ENCODE data around the gene ARHGEF11. TPM values are rescaled to one million over a fixed set of nuclear protein-coding genes. Genes with fewer than 3 reads are reported as not detected.

Gene ARHGEF11
- total and polyA plus RNA-seq, 2 donors (not counting 1 experiment from before 2014, with no cell fraction given), result 1.0 to 4.6 TPM

- Histone ChIP-seq H3K27me3 (replicated peaks in 1 of 4; ENCODE audit: control extremely low read depth in 1 of 4, control insufficient read depth in 3 of 4, insufficient read depth in 4 of 4, low read length in 3 of 4) (peaks cover 0 to 7% (median 3%) of the 10 kb centered on the region in 4 experiments), H4K20me1 (ENCODE audit: control insufficient read depth, insufficient read depth, low read length, poor library complexity, severe bottlenecking) (no peaks in the 10 kb centered on the region), H3K36me3 (replicated peaks in 1 of 2; ENCODE audit: control extremely low read depth in 1 of 2, control insufficient read depth in 1 of 2, extremely low read depth in 1 of 2, insufficient read depth in 2 of 2, low read length in 1 of 2) (no peaks in the 10 kb centered on the region), H3K4me1 (ENCODE audit: control insufficient read depth in 2 of 2, insufficient read depth in 2 of 2, low read length in 2 of 2) (no peaks in the 10 kb centered on the region), H3K4me2 (replicated peaks; ENCODE audit: low read depth, low read length, poor library complexity, severe bottlenecking) (no peak overlapping the region), H3K4me3 (ENCODE audit: control extremely low read depth in 1 of 5, extremely low read depth in 1 of 5, insufficient read depth in 1 of 5, low read depth in 2 of 5, low read length in 4 of 5) (no peak overlapping the region), H3K79me2 (ENCODE audit: control insufficient read depth, insufficient read depth, low read length) (no peaks in the 10 kb centered on the region), H3K9ac (ENCODE audit: low read length) (no peak overlapping the region), H3K27ac (ENCODE audit: low read length in 2 of 2) (no peak overlapping the region), H3K9me3 (ENCODE audit: control extremely low read depth in 1 of 3, control insufficient read depth in 2 of 3, insufficient read depth in 1 of 3, low read length in 2 of 3) (no peaks in the 10 kb centered on the region), H2AFZ (ENCODE audit: insufficient read depth, low read depth, low read length, poor library complexity, severe bottlenecking) (no peak overlapping the region)
- POLR2A ChIA-PET, result no interaction called here
- Mint-ChIP-seq H3K27ac (no peak overlapping the region), H3K4me3 (no peak overlapping the region), H3K4me1 (no peaks in the 10 kb centered on the region), H3K9me3 (ENCODE audit: insufficient read depth) (no peaks in the 10 kb centered on the region), H3K27me3 (peaks cover 35% of the 10 kb centered on the region)
- intact Hi-C loops (cut with micrococcal nuclease), result no loop called here
- WGBS (ENCODE audit: insufficient coverage), result 94% methylated on average over 4 of the region's 5 CpGs
- DNase-seq, result no peak
- CTCF ChIA-PET, result no interaction called here
- ATAC-seq (ENCODE audit: low read depth), result no peak
- no peak for TF ChIP-seq EZH2 (IDR thresholded peaks at IDR 0.05; ENCODE audit: borderline replicate concordance, insufficient read depth, low read depth, low read length, poor library complexity, severe bottlenecking)
- TF ChIP-seq, protein P1, sequence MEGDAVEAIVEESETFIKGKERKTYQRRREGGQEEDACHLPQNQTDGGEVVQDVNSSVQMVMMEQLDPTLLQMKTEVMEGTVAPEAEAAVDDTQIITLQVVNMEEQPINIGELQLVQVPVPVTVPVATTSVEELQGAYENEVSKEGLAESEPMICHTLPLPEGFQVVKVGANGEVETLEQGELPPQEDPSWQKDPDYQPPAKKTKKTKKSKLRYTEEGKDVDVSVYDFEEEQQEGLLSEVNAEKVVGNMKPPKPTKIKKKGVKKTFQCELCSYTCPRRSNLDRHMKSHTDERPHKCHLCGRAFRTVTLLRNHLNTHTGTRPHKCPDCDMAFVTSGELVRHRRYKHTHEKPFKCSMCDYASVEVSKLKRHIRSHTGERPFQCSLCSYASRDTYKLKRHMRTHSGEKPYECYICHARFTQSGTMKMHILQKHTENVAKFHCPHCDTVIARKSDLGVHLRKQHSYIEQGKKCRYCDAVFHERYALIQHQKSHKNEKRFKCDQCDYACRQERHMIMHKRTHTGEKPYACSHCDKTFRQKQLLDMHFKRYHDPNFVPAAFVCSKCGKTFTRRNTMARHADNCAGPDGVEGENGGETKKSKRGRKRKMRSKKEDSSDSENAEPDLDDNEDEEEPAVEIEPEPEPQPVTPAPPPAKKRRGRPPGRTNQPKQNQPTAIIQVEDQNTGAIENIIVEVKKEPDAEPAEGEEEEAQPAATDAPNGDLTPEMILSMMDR (IDR thresholded peaks at IDR 0.05), result no peak
Observed at GRCh38 chr1:157000686-157001085, 44.9 kb downstream of the ARHGEF11 start.

GRCh38 chr1:156999596-157000320, 45.8 kb downstream of the ARHGEF11 start:
- 89% methylated on average over 2 of the region's 9 CpGs for WGBS (ENCODE audit: insufficient coverage)
- ATAC-seq (ENCODE audit: low read depth) (no peak), DNase-seq (no peak)
- Histone ChIP-seq H3K27ac (ENCODE audit: low read length in 2 of 2) (no peak overlapping the region), H3K27me3 (replicated peaks in 1 of 4; ENCODE audit: control extremely low read depth in 1 of 4, control insufficient read depth in 3 of 4, insufficient read depth in 4 of 4, low read length in 3 of 4) (peaks cover 0 to 7% (median 3%) of the 10 kb centered on the region in 4 experiments), H3K4me3 (ENCODE audit: control extremely low read depth in 1 of 5, extremely low read depth in 1 of 5, insufficient read depth in 1 of 5, low read depth in 2 of 5, low read length in 4 of 5) (no peak overlapping the region), H3K4me2 (replicated peaks; ENCODE audit: low read depth, low read length, poor library complexity, severe bottlenecking) (no peak overlapping the region), H4K20me1 (ENCODE audit: control insufficient read depth, insufficient read depth, low read length, poor library complexity, severe bottlenecking) (no peaks in the 10 kb centered on the region), H3K79me2 (ENCODE audit: control insufficient read depth, insufficient read depth, low read length) (no peaks in the 10 kb centered on the region), H3K4me1 (ENCODE audit: control insufficient read depth in 2 of 2, insufficient read depth in 2 of 2, low read length in 2 of 2) (no peaks in the 10 kb centered on the region), H3K9me3 (ENCODE audit: control extremely low read depth in 1 of 3, control insufficient read depth in 2 of 3, insufficient read depth in 1 of 3, low read length in 2 of 3) (no peaks in the 10 kb centered on the region), H2AFZ (ENCODE audit: insufficient read depth, low read depth, low read length, poor library complexity, severe bottlenecking) (no peak overlapping the region), H3K36me3 (replicated peaks in 1 of 2; ENCODE audit: control extremely low read depth in 1 of 2, control insufficient read depth in 1 of 2, extremely low read depth in 1 of 2, insufficient read depth in 2 of 2, low read length in 1 of 2) (no peaks in the 10 kb centered on the region), H3K9ac (ENCODE audit: low read length) (no peak overlapping the region)
- no peaks in the 10 kb centered on the region for H3K9me3 Mint-ChIP-seq (ENCODE audit: insufficient read depth)
- H3K4me3 Mint-ChIP-seq, result no peak overlapping the region
- CTCF ChIA-PET, result no interaction called here
- H3K27me3 Mint-ChIP-seq, result peaks cover 30% of the 10 kb centered on the region
- H3K4me1 Mint-ChIP-seq, result no peaks in the 10 kb centered on the region
- TF ChIP-seq, protein P1 (IDR thresholded peaks at IDR 0.05), result no peak
- TF ChIP-seq EZH2 (IDR thresholded peaks at IDR 0.05; ENCODE audit: borderline replicate concordance, insufficient read depth, low read depth, low read length, poor library complexity, severe bottlenecking), result no peak
- intact Hi-C loops (cut with micrococcal nuclease), result no loop called here
- POLR2A ChIA-PET, result no interaction called here
- no peak overlapping the region for H3K27ac Mint-ChIP-seq

All from B cell (primary cell).